Measurements from ENCODE around the gene RABGAP1L. TPM values are rescaled to one million over a fixed set of nuclear protein-coding genes. Genes with fewer than 3 reads are reported as not detected.

Gene RABGAP1L
- polyA plus RNA-seq, 3 donors, result 35.2 to 75.3 (median 63.3) TPM

- Mint-ChIP-seq H3K36me3 (no peaks in the 10 kb centered on the region), H3K9me3 (peaks cover 0 to 2% (median 0%) of the 10 kb centered on the region in 7 donors), H3K27ac (no peak overlapping the region), H3K4me3 (no peak overlapping the region), H3K27me3 (ENCODE audit: low read depth in 3 of 3) (peaks cover 0 to 3% (median 1%) of the 10 kb centered on the region in 3 donors), H3K4me1 (peaks cover 14% of the 10 kb centered on the region)
- Histone ChIP-seq H3K4me2 (replicated peaks; ENCODE audit: extremely low read depth, low read length, poor library complexity, severe bottlenecking) (no peak overlapping the region), H3K27me3 (ENCODE audit: control insufficient read depth in 2 of 2, insufficient read depth in 2 of 2, low read length in 2 of 2) (no peaks in the 10 kb centered on the region), H3K4me3 (replicated peaks in 1 of 3; ENCODE audit: low read depth in 2 of 3, low read length in 3 of 3) (no peak overlapping the region), H2AFZ (ENCODE audit: insufficient read depth, low read depth, low read length, poor library complexity, severe bottlenecking) (peak overlapping the region; percentile 4), H3K9me3 (replicated peaks in 1 of 2; ENCODE audit: control insufficient read depth in 1 of 2, insufficient read depth in 1 of 2, low read length in 2 of 2) (no peaks in the 10 kb centered on the region), H3K27ac (ENCODE audit: low read depth in 1 of 2, low read length in 2 of 2) (no peak overlapping the region), H3K79me2 (ENCODE audit: insufficient read depth, low read length) (no peaks in the 10 kb centered on the region), H4K20me1 (ENCODE audit: insufficient read depth, low read length) (no peaks in the 10 kb centered on the region), H3K36me3 (replicated peaks in 1 of 2; ENCODE audit: control insufficient read depth in 1 of 2, insufficient read depth in 2 of 2, low read length in 2 of 2) (no peaks in the 10 kb centered on the region), H3K4me1 (ENCODE audit: control insufficient read depth in 1 of 2, insufficient read depth in 2 of 2, low read length in 2 of 2) (no peaks in the 10 kb centered on the region), H3K9ac (ENCODE audit: insufficient read depth, low read length, poor library complexity, severe bottlenecking) (no peak overlapping the region)
- DNase-seq, result no peak
- WGBS (ENCODE audit: insufficient coverage), result no CpG with 5 or more reads among the region's 3 CpGs
- no peak for TF ChIP-seq CTCF (IDR thresholded peaks at IDR 0.05)
- intact Hi-C loops (cut with micrococcal nuclease), result loop anchor here (5.0 to 10.0 kb wide), 3 partner anchors 91 to 288 kb away; no protein-coding TSS in a partner anchor
These were observed 877.2 kb downstream of the RABGAP1L start for GRCh38 chr1:175036476-175036875.

GRCh38 chr1:175037416-175037815, 878.1 kb downstream of the RABGAP1L start:
- no CpG with 5 or more reads among the region's 7 CpGs for WGBS (ENCODE audit: insufficient coverage)
- DNase-seq, result peak in 2 of 3 donors; percentile 12 to 40
- no peak for TF ChIP-seq CTCF (IDR thresholded peaks at IDR 0.05)
- intact Hi-C loops (cut with micrococcal nuclease), result loop anchor here (5.0 to 10.0 kb wide), 3 partner anchors 90 to 287 kb away; no protein-coding TSS in a partner anchor
- no peaks in the 10 kb centered on the region for H3K79me2 ChIP-seq (ENCODE audit: insufficient read depth, low read length)
- peaks cover 14% of the 10 kb centered on the region for H3K4me1 Mint-ChIP-seq
- no peak overlapping the region for H3K4me3 Mint-ChIP-seq
- peaks cover 0 to 2% (median 1%) of the 10 kb centered on the region in 3 donors for H3K27me3 Mint-ChIP-seq (ENCODE audit: low read depth in 3 of 3)
- H3K36me3 Mint-ChIP-seq, result no peaks in the 10 kb centered on the region
- no peaks in the 10 kb centered on the region for H3K27me3 ChIP-seq (ENCODE audit: control insufficient read depth in 2 of 2, insufficient read depth in 2 of 2, low read length in 2 of 2)
- no peaks in the 10 kb centered on the region for H3K9me3 ChIP-seq (replicated peaks in 1 of 2; ENCODE audit: control insufficient read depth in 1 of 2, insufficient read depth in 1 of 2, low read length in 2 of 2)
- H3K27ac ChIP-seq (ENCODE audit: low read depth in 1 of 2, low read length in 2 of 2), result no peak overlapping the region
- peaks cover 0 to 2% (median 0%) of the 10 kb centered on the region in 7 donors for H3K9me3 Mint-ChIP-seq
- no peak overlapping the region for H3K4me3 ChIP-seq (replicated peaks in 1 of 3; ENCODE audit: low read depth in 2 of 3, low read length in 3 of 3)
- H3K36me3 ChIP-seq (replicated peaks in 1 of 2; ENCODE audit: control insufficient read depth in 1 of 2, insufficient read depth in 2 of 2, low read length in 2 of 2), result no peaks in the 10 kb centered on the region
- H3K4me1 ChIP-seq (ENCODE audit: control insufficient read depth in 1 of 2, insufficient read depth in 2 of 2, low read length in 2 of 2), result no peaks in the 10 kb centered on the region
- H2AFZ ChIP-seq (ENCODE audit: insufficient read depth, low read depth, low read length, poor library complexity, severe bottlenecking), result no peak overlapping the region
- no peaks in the 10 kb centered on the region for H4K20me1 ChIP-seq (ENCODE audit: insufficient read depth, low read length)
- no peak overlapping the region for H3K9ac ChIP-seq (ENCODE audit: insufficient read depth, low read length, poor library complexity, severe bottlenecking)
- H3K4me2 ChIP-seq (replicated peaks; ENCODE audit: extremely low read depth, low read length, poor library complexity, severe bottlenecking), result no peak overlapping the region
- peak overlapping the region in 4 of 7 donors; percentile 0 to 45 (median 28) for H3K27ac Mint-ChIP-seq

Data from CD14-positive monocyte (primary cell).